ENCODE data around the gene ITGAD. TPM values are rescaled to one million over a fixed set of nuclear protein-coding genes. Genes with fewer than 3 reads are reported as not detected.
"Not testable (repeated sequence)": the region's sequence is repeated elsewhere in the genome, so short reads cannot be mapped to it uniquely, and the experiment has no call there.

Gene ITGAD
- total and polyA plus RNA-seq, 2 donors: 0.28 to 0.78 TPM

GRCh38 chr16:31410082-31410481 is 16.9 kb downstream of the ITGAD start:
- Histone ChIP-seq H3K4me1 (ENCODE audit: control insufficient read depth in 2 of 2, insufficient read depth in 2 of 2, low read length in 2 of 2) (no peaks in the 10 kb centered on the region), H3K27me3 (ENCODE audit: control insufficient read depth in 2 of 2, insufficient read depth in 1 of 2, low read length in 1 of 2) (no peaks in the 10 kb centered on the region), H3K36me3 (ENCODE audit: control insufficient read depth in 2 of 2, insufficient read depth in 2 of 2, low read length in 1 of 2) (no peaks in the 10 kb centered on the region), H3K9me3 (ENCODE audit: control insufficient read depth in 2 of 2, insufficient read depth in 1 of 2, low read length in 1 of 2) (no peaks in the 10 kb centered on the region), H3K4me3 (ENCODE audit: low read length in 2 of 2) (no peak overlapping the region), H3K27ac (ENCODE audit: low read depth in 1 of 2, low read length in 1 of 2) (no peak overlapping the region)
- 98% methylated on average over 9 of the region's 9 CpGs for WGBS
- DNase-seq (ENCODE audit: low read depth in 6 of 9, low spot score in 9 of 9): no peak

- Histone ChIP-seq H3K36me3 (ENCODE audit: control insufficient read depth in 2 of 2, insufficient read depth in 2 of 2, low read length in 1 of 2) (no peaks in the 10 kb centered on the region), H3K27ac (ENCODE audit: low read depth in 1 of 2, low read length in 1 of 2) (no peak overlapping the region), H3K27me3 (ENCODE audit: control insufficient read depth in 2 of 2, insufficient read depth in 1 of 2, low read length in 1 of 2) (no peaks in the 10 kb centered on the region), H3K9me3 (ENCODE audit: control insufficient read depth in 2 of 2, insufficient read depth in 1 of 2, low read length in 1 of 2) (no peaks in the 10 kb centered on the region), H3K4me3 (ENCODE audit: low read length in 2 of 2) (no peak overlapping the region), H3K4me1 (ENCODE audit: control insufficient read depth in 2 of 2, insufficient read depth in 2 of 2, low read length in 2 of 2) (no peaks in the 10 kb centered on the region)
- 95% methylated on average over 22 of the region's 22 CpGs for WGBS
- no peak for DNase-seq (ENCODE audit: low read depth in 6 of 9, low spot score in 9 of 9)
Measured at GRCh38 chr16:31411024-31411844, 18.1 kb downstream of the ITGAD start.

GRCh38 chr16:31412750-31413149 is 19.6 kb downstream of the ITGAD start:
- Histone ChIP-seq H3K27me3 (ENCODE audit: control insufficient read depth in 2 of 2, insufficient read depth in 1 of 2, low read length in 1 of 2) (no peaks in the 10 kb centered on the region), H3K4me1 (ENCODE audit: control insufficient read depth in 2 of 2, insufficient read depth in 2 of 2, low read length in 2 of 2) (no peaks in the 10 kb centered on the region), H3K27ac (ENCODE audit: low read depth in 1 of 2, low read length in 1 of 2) (no peak overlapping the region), H3K9me3 (ENCODE audit: control insufficient read depth in 2 of 2, insufficient read depth in 1 of 2, low read length in 1 of 2) (no peaks in the 10 kb centered on the region), H3K4me3 (ENCODE audit: low read length in 2 of 2) (no peak overlapping the region), H3K36me3 (ENCODE audit: control insufficient read depth in 2 of 2, insufficient read depth in 2 of 2, low read length in 1 of 2) (no peaks in the 10 kb centered on the region)
- DNase-seq (ENCODE audit: low read depth in 6 of 9, low spot score in 9 of 9): no peak
- 94% methylated on average over 10 of the region's 10 CpGs for WGBS

- H3K4me1 ChIP-seq (ENCODE audit: control insufficient read depth in 2 of 2, insufficient read depth in 2 of 2, low read length in 2 of 2): no peaks in the 10 kb centered on the region
- WGBS: 94% methylated on average over 5 of the region's 5 CpGs
Measured at GRCh38 chr16:31413381-31413780, 20.2 kb downstream of the ITGAD start.

GRCh38 chr16:31413943-31414342 is 20.8 kb downstream of the ITGAD start:
- Histone ChIP-seq H3K36me3 (ENCODE audit: control insufficient read depth in 2 of 2, insufficient read depth in 2 of 2, low read length in 1 of 2) (no peaks in the 10 kb centered on the region), H3K9me3 (ENCODE audit: control insufficient read depth in 2 of 2, insufficient read depth in 1 of 2, low read length in 1 of 2) (no peaks in the 10 kb centered on the region), H3K4me1 (ENCODE audit: control insufficient read depth in 2 of 2, insufficient read depth in 2 of 2, low read length in 2 of 2) (no peaks in the 10 kb centered on the region), H3K4me3 (ENCODE audit: low read length in 2 of 2) (no peak overlapping the region), H3K27ac (ENCODE audit: low read depth in 1 of 2, low read length in 1 of 2) (no peak overlapping the region), H3K27me3 (ENCODE audit: control insufficient read depth in 2 of 2, insufficient read depth in 1 of 2, low read length in 1 of 2) (no peaks in the 10 kb centered on the region)
- 94% methylated on average over 4 of the region's 4 CpGs for WGBS
- DNase-seq (ENCODE audit: low read depth in 6 of 9, low spot score in 9 of 9): no peak

More at GRCh38 chr16:31413381-31413780, 20.2 kb downstream of the ITGAD start:
- Histone ChIP-seq H3K27me3 (ENCODE audit: control insufficient read depth in 2 of 2, insufficient read depth in 1 of 2, low read length in 1 of 2) (no peaks in the 10 kb centered on the region), H3K27ac (ENCODE audit: low read depth in 1 of 2, low read length in 1 of 2) (no peak overlapping the region), H3K9me3 (ENCODE audit: control insufficient read depth in 2 of 2, insufficient read depth in 1 of 2, low read length in 1 of 2) (no peaks in the 10 kb centered on the region), H3K4me3 (ENCODE audit: low read length in 2 of 2) (no peak overlapping the region), H3K36me3 (ENCODE audit: control insufficient read depth in 2 of 2, insufficient read depth in 2 of 2, low read length in 1 of 2) (no peaks in the 10 kb centered on the region)
- no peak for DNase-seq (ENCODE audit: low read depth in 6 of 9, low spot score in 9 of 9)

- H3K9me3 ChIP-seq (ENCODE audit: control insufficient read depth in 2 of 2, insufficient read depth in 1 of 2, low read length in 1 of 2): no peaks in the 10 kb centered on the region
- H3K27me3 ChIP-seq (ENCODE audit: control insufficient read depth in 2 of 2, insufficient read depth in 1 of 2, low read length in 1 of 2): no peaks in the 10 kb centered on the region
- DNase-seq (ENCODE audit: low read depth in 6 of 9, low spot score in 9 of 9): no peak
- no peaks in the 10 kb centered on the region for H3K36me3 ChIP-seq (ENCODE audit: control insufficient read depth in 2 of 2, insufficient read depth in 2 of 2, low read length in 1 of 2)
- WGBS: 83% methylated on average over 4 of the region's 4 CpGs
- no peak overlapping the region for H3K4me3 ChIP-seq (ENCODE audit: low read length in 2 of 2)
- no peaks in the 10 kb centered on the region for H3K4me1 ChIP-seq (ENCODE audit: control insufficient read depth in 2 of 2, insufficient read depth in 2 of 2, low read length in 2 of 2)
- H3K27ac ChIP-seq (ENCODE audit: low read depth in 1 of 2, low read length in 1 of 2): no peak overlapping the region
Measured at GRCh38 chr16:31414706-31415105, 21.6 kb downstream of the ITGAD start.

GRCh38 chr16:31416371-31416770 is 23.2 kb downstream of the ITGAD start:
- no peaks in the 10 kb centered on the region for H3K27me3 ChIP-seq (ENCODE audit: control insufficient read depth in 2 of 2, insufficient read depth in 1 of 2, low read length in 1 of 2)
- 92% methylated on average over 11 of the region's 11 CpGs for WGBS
- H3K36me3 ChIP-seq (ENCODE audit: control insufficient read depth in 2 of 2, insufficient read depth in 2 of 2, low read length in 1 of 2): no peaks in the 10 kb centered on the region
- no peak overlapping the region for H3K27ac ChIP-seq (ENCODE audit: low read depth in 1 of 2, low read length in 1 of 2)
- no peaks in the 10 kb centered on the region for H3K4me1 ChIP-seq (ENCODE audit: control insufficient read depth in 2 of 2, insufficient read depth in 2 of 2, low read length in 2 of 2)
- H3K4me3 ChIP-seq (ENCODE audit: low read length in 2 of 2): no peak overlapping the region
- H3K9me3 ChIP-seq (ENCODE audit: control insufficient read depth in 2 of 2, insufficient read depth in 1 of 2, low read length in 1 of 2): no peaks in the 10 kb centered on the region
- no peak for DNase-seq (ENCODE audit: low read depth in 6 of 9, low spot score in 9 of 9)

- not testable (repeated sequence) for H3K9me3 ChIP-seq (ENCODE audit: control insufficient read depth in 2 of 2, insufficient read depth in 1 of 2, low read length in 1 of 2); H3K27me3 ChIP-seq (ENCODE audit: control insufficient read depth in 2 of 2, insufficient read depth in 1 of 2, low read length in 1 of 2); H3K27ac ChIP-seq (ENCODE audit: low read depth in 1 of 2, low read length in 1 of 2); DNase-seq (ENCODE audit: low read depth in 6 of 9, low spot score in 9 of 9); H3K4me1 ChIP-seq (ENCODE audit: control insufficient read depth in 2 of 2, insufficient read depth in 2 of 2, low read length in 2 of 2); H3K36me3 ChIP-seq (ENCODE audit: control insufficient read depth in 2 of 2, insufficient read depth in 2 of 2, low read length in 1 of 2); H3K4me3 ChIP-seq (ENCODE audit: low read length in 2 of 2)
- WGBS: 98% methylated on average over 2 of the region's 2 CpGs
Measured at GRCh38 chr16:31417036-31417435, 23.9 kb downstream of the ITGAD start.

GRCh38 chr16:31417916-31418315 is 24.8 kb downstream of the ITGAD start:
- Histone ChIP-seq H3K27me3 (ENCODE audit: control insufficient read depth in 2 of 2, insufficient read depth in 1 of 2, low read length in 1 of 2) (no peaks in the 10 kb centered on the region), H3K27ac (ENCODE audit: low read depth in 1 of 2, low read length in 1 of 2) (no peak overlapping the region), H3K36me3 (ENCODE audit: control insufficient read depth in 2 of 2, insufficient read depth in 2 of 2, low read length in 1 of 2) (no peaks in the 10 kb centered on the region), H3K4me3 (ENCODE audit: low read length in 2 of 2) (no peak overlapping the region), H3K4me1 (ENCODE audit: control insufficient read depth in 2 of 2, insufficient read depth in 2 of 2, low read length in 2 of 2) (no peaks in the 10 kb centered on the region), H3K9me3 (ENCODE audit: control insufficient read depth in 2 of 2, insufficient read depth in 1 of 2, low read length in 1 of 2) (no peaks in the 10 kb centered on the region)
- 99% methylated on average over 5 of the region's 5 CpGs for WGBS
- no peak for DNase-seq (ENCODE audit: low read depth in 6 of 9, low spot score in 9 of 9)

Data from thymus (tissue), 11 donors.